RPMI7951 (cell line): ENCODE data around the gene PRXL2A. TPM values are rescaled to one million over a fixed set of nuclear protein-coding genes. Genes with fewer than 3 reads are reported as not detected.

ENCODE experiments used
- DNase-seq: peaks from one replicate; pipeline ENCODE4 v3.0.0-alpha.2; 2012; ENCODE audit warnings: low read depth
- total RNA-seq: library from RNA; depleted of rRNA; stranded (reverse); fragments of >200 nt; shearing (Covaris generic); gene quantifications from 2 replicates; pipeline ENCODE4 v1.2.3, GENCODE V29; 2014

Gene PRXL2A
- total RNA-seq, 1 experiment from 2014 or later, result 13.2 TPM

- no peak for DNase-seq
Measured at GRCh38 chr10:80461208-80462183, 53.1 kb downstream of the PRXL2A start.

DNA sequence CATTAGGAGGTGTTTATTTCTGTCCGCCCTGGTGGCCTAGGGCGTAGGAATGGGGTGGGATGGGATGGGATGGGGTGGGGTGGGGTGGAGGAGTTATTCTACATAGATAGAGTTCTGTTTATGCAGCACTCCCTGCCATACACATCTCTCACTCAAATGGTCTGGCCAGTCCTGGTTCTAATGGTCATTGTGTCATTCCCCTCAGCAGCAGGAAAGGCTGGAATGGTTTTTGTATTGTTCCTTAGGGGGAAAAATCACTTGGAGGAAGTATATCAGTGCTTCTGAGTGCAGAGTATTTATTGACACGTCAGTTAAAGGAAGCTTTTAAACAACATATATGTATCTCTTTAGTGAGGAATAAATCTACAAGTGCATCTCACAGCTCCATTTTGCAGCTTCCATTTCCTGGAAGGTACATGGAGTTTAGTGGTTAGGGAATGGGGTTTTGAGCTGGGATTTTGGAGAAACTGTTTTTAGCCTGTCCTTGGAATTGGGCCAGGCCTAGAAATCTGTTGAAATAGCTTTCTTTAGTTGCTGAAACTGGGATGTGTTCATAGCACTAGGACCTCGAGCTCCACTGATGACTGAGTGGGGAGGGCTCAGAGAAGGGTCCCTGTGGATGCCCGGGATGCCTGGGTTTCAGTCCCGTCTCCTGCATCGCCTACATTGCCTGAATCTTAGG is 54.1 kb downstream of the PRXL2A start:
- DNase-seq, result peak; percentile 51

GRCh38 chr10:80462981-80463741 is 54.8 kb downstream of the PRXL2A start:
- peak; percentile 79 for DNase-seq

- no peak for DNase-seq
Measured at GRCh38 chr10:80463868-80464267, 55.5 kb downstream of the PRXL2A start.

- DNase-seq, result peak; percentile 70
Measured at GRCh38 chr10:80464557-80465450, 56.5 kb downstream of the PRXL2A start.

DNA sequence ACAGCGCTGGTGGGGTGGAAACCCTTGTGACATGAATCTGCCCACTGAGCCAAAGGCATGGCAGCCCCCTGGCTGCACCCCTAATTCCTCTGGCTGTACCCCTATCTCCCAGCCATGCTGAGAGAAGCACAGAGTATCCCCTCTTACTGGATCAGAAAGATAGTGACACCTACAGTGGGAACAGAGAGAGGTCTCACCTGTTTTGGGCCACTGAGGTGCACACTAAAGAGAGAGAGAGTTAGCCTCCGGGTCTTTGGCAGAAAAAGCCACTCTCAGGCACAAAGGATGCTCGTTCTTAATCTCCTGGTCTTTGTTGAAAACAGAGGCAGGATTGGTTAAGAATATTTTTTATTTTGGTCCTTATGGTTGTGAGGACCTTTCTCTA is 57.1 kb downstream of the PRXL2A start:
- no peak for DNase-seq

DNA sequence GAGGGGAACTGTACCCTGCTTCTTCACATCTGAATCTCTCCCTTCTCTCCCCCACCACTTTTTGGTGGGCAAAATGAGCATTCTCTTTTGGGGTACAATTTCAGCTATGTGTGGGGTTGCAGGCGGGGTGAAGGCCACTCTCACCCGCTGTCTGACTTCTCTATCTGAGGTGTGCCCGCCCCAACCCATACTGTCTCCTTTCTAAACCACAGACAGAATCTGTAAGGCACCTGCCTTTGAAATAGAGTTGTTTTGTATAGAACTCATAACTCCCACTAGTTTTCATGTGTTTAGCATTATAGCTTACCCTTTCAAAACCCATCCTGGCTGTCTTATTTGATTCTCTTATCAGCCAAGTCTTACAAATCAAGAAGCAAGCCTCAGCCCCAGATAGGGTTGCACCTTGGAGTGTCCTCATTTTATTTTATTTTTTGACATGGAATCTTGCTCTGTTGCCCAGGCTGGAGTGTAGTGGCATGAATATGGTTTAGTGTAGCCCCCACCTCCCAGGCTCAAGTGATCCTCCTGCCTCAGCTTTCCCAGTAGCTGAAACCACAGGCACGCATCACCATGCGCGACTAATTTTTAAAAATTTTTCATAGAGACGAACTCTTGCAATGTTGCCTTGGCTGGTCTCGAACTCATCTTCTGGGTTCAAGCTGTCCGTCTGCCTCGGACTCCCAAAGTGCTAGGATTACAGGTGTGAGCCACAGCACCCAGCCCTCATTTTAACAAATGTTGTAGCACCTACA is 57.7 kb downstream of the PRXL2A start:
- DNase-seq, result no peak

DNA sequence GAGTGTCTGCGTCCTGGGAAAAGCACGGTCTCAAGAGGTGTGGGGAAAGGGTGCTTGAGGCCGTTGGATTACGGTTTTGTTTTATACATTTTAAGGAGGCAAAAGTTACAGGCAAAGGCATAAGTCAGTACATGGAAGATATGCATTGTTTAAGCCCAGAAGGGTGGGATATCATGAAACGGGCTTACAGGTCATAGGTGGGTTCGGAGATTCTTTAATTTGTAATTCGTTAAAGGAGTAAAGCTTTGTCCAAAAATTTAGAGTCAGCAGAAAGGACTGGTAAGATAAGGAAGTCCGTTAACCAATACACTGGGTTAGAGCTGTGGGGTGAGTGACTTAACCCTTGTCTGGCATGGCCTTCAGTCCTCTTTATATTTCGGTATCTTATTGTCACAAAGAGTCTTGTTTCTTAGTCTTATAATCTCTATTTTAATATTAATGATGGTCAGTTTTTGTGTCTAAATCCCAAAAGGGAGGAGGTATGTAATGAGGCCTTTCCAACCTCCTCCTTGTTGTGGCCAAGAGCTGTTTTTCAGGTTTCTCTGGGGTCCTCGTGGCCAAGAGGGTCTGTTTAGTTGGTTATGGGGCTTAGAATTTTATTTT is 58.5 kb downstream of the PRXL2A start:
- no peak for DNase-seq

GRCh38 chr10:80468002-80468401 is 59.7 kb downstream of the PRXL2A start:
- DNase-seq, result no peak

GRCh38 chr10:80468806-80469421 is 60.6 kb downstream of the PRXL2A start:
- no peak for DNase-seq

DNA sequence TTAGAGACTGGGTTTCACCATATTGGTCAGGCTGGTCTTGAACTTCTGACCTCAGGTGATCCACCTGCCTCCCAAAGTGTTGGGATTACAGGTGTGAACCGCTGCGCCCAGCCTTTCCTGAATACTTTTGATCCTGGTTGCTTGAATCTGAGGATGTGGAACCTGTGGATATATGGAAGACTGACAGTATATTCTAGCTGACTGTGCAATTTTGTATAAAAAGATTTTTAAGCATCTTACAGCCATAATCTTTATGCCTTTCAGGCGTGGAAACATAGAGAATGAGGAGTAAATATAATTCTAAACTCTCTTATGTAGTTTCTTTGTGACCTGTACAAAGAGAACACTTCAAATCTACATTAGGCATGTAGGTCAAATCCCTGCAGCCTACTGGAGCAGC is 61.9 kb downstream of the PRXL2A start:
- no peak for DNase-seq

- no peak for DNase-seq
Measured at GRCh38 chr10:80471001-80471400, 62.6 kb downstream of the PRXL2A start.

DNA sequence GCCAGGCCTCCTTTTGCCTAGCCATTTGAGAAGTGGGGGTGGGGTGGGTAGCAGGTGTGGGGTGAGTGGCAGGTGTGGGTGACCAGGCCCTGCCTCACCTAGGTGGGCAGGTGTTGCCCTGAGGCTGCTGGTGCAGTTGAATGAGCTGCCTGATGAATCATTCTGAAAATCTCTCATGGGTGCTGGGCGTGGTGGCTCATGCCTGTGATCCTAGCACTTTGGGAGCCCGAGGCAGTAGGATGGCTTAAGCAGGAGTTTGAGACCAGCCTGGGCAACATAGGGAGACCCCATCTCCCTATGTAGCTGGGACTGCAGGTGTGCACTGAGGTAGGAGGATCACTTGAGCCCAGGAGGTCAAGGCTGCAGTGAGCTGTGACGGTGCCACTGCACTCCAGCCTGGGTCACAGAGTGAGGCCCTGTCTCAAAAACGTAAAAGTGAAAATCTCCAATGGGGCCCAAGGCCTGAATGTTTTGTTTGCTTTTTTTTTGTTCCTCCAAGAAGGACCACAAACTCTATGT is 63.4 kb downstream of the PRXL2A start:
- DNase-seq, result peak; percentile 55

DNA sequence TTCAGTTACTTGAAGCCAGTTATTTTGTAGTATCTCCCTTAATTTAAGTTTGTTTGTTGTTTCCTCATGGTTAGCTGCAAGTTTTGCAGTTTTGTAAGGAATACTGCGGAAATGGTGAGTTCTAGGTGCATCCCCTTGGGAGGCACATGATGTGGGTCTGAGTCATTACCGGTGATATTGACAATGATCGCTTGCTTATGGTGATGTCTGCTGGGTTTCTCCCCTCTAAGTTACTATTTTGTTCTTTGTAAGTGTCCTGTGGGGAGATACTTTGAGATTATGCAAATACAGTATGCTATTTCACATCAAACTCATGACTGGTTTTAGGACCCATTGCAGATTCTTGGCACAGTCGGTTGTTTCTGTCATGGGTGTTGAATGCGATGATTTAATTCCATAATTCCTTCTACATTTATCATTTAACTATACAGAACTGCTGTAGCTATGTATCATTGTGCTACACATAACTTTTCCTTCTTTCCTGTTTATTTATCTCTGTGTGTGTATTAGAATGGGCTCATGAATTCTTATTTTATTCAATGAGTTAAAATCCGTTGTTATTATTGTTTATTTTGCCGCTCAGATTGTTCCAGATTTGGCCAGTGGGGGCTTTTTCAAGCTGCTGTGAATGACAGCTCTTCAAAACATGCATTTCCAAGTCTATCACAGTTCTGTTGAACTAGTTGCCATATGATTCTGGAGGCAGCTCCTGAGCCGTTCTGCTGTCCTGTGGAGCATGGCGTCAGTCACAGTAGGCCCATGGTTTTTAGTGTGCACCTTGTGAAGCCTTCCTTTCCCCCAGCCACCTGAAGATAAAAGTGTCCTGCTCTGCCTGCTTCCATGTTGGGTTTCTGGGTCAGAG is 64.1 kb downstream of the PRXL2A start:
- DNase-seq, result peak; percentile 82

- DNase-seq, result no peak
Measured at GRCh38 chr10:80473096-80473657, 64.8 kb downstream of the PRXL2A start.

- peak; percentile 73 for DNase-seq
Measured at GRCh38 chr10:80473692-80474596, 65.6 kb downstream of the PRXL2A start.

DNA sequence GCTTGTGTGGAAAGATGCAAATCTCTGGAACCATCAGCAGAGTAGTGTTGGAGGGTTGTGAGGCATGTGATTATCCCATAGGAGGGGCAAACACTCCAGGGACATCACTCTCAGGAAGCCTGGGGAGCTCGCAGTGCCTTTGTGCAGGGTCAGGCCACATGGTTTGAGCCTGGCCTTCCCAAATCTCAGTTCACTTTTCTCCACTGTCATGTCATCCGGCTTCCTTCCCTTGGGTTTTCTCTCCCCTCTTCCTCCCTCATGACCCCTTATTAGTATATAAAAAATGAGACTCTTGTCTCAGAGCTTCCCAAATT is 66.2 kb downstream of the PRXL2A start:
- no peak for DNase-seq
